HG03432 (cell line): Measurements from ENCODE around the gene AGRN.
"Not testable (repeated sequence)": the region's sequence is repeated elsewhere in the genome, so short reads cannot be mapped to it uniquely, and the experiment has no call there.

ENCODE experiments used
- ATAC-seq: cut with Tn5 transposase; IDR thresholded peaks from one replicate; pipeline ENCODE4 v1.9.1; 2021; ENCODE audit warnings: mild to moderate bottlenecking, moderate library complexity; ENCODE audit not compliant: unreplicated experiment

Gene AGRN

DNA sequence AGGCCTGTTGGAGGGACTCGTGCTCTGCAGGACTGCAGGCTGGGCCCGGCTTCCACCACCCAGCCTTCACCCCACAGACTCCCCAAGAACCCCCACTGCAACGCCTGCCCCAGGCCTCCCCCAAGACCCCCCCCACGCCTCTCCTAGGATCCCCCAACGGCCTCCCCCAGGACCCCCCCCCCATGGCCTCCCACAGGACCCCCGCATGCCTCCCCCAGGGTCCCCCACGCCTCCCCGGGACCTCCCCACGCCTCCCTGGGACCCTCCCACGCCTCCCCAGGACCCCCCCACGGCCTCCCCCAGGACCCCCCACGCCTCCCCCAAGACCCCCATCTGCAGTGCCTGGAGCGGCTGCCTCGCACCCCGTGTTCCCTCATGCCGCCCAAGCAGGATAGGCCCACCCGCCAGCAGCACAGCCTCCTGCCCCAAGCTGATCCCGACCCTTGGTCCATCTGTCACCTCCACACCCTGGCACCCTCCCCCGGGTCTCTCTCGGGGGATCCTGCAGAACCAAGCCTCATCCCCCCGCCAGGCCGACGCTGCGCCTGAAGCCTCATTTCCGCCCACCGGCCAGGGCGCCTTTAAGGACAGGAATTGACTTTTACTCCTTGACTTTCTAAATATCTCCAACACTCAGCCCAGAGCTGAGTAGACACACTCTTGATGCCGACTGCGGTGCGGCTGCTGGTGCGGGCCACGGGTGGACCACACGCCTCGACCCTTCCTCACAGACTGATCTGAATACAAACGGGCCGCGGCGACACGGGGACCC is 68.3 kb downstream of the AGRN start:
- ATAC-seq: no peak

- ATAC-seq: no peak
Measured at GRCh38 chr1:1088801-1089680, 69.1 kb downstream of the AGRN start.

- ATAC-seq: no peak
Measured at GRCh38 chr1:1089731-1090423, 70.0 kb downstream of the AGRN start.

DNA sequence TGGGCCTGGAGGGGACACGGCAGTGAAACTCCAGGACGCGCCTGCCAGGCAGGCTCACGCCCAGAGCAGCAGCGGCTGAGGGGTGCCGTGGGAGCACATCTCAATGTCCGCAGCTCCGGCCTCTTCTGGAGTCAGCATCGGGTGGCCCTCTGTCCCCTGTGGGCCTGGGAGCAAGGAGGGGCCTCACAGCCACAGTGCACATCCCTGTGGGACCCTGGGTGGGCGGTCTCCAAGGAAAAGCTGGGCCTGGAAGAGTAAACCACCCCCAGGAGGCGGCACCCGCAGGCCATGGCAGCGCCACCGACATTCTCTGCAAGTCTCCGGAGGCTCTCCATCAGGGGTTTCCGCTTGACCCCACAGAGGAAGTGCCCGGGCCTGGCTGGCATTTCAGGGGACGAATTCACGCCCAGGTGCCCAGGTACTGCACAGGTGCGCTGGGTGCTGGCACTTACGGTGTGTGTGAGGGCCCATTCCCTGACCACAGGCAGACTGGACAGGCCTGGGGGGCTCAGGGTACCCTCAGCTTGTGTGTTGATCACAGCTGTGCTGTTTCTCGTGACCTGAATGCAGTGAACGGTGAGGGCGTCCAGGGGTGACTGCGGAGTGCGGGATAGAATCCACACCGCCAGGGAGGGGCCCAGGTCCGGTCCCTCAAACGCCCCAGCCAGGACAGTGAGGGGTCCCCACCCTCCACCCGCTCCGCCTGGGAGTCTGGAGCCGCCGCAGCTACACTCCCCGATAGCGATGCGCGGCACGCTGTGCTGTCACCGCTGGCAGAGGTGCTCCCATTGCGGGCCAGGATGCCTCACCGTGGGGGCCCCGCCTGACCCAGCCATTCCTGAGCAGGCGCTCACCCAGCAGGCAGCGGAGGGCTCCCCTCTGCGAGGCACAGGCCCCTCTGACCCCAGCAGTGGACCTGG is 70.8 kb downstream of the AGRN start:
- ATAC-seq: no peak

GRCh38 chr1:1091344-1092148 is 71.6 kb downstream of the AGRN start:
- no peak for ATAC-seq

DNA sequence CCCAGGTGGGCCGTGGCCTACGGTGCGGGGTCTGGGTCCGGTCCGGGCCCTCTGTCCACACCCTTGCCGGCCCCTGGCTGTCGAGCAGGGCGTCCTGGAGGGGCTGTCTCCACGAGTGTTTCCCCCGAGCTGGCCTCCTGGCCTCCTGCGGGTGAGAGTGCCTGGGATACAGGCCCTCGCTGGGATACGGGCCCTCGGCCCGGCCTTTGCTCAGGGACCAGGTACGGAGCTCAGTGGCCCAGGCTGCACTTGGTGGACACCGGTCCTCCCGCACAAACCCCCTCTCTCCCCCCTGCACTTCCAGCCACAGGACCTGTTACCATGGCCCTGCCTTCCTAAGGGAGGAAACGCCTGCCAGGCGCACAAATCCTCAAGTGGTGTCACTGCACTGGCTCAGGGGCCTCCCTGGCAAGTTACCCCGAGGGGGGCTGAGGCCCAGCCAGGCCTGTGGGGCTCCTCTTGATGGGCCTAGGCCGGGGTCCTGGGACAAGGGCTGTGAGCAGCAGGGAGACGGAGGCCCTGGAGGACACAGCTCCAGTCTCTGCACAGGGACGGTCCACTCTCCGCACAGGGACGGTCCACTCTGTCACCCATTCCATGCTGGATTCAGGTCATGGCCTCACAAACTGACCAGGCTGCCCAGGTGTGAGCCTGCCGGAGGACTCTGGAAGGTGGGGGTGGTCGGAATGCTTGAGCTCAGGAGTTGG is 72.4 kb downstream of the AGRN start:
- ATAC-seq: no peak

- ATAC-seq: no peak
Measured at GRCh38 chr1:1092894-1093609, 73.1 kb downstream of the AGRN start.

DNA sequence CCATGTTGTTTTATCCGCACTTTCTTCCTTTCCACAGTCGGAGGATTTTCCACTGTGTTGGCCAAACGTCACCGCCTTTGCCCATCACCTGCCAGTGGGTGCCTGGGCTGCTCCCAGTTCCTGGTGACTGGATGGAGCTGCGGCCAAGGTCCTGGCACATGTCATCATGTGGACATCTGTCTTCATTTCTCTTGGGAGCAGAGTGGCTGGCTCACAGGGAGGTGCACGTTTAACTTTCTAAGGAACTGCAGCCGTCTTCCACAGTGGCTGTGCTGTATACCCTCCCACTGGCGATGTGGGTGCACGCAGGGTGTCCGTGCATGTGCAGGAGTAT is 73.7 kb downstream of the AGRN start:
- ATAC-seq: no peak

GRCh38 chr1:1094981-1095380 is 75.1 kb downstream of the AGRN start:
- no peak for ATAC-seq

DNA sequence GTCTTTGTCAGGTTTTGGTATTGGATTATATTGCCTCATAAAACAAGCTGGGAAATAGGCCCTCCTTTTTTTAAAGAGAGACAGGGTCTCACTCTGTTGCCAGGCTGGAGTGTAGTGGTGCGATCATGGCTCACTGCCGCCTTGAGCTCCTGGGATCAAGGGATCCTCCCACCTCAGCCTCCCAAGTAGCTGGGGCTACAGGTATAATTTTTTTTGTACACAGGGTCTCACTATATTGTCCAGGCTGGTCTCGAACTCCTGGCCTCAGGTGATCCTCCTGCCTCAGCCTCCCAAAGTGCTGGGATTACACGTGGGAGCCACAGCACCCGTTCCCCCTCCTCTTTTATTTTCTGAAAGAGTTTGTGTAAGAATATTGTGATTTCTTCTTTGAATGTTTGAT is 76.2 kb downstream of the AGRN start:
- ATAC-seq: not testable (repeated sequence)

DNA sequence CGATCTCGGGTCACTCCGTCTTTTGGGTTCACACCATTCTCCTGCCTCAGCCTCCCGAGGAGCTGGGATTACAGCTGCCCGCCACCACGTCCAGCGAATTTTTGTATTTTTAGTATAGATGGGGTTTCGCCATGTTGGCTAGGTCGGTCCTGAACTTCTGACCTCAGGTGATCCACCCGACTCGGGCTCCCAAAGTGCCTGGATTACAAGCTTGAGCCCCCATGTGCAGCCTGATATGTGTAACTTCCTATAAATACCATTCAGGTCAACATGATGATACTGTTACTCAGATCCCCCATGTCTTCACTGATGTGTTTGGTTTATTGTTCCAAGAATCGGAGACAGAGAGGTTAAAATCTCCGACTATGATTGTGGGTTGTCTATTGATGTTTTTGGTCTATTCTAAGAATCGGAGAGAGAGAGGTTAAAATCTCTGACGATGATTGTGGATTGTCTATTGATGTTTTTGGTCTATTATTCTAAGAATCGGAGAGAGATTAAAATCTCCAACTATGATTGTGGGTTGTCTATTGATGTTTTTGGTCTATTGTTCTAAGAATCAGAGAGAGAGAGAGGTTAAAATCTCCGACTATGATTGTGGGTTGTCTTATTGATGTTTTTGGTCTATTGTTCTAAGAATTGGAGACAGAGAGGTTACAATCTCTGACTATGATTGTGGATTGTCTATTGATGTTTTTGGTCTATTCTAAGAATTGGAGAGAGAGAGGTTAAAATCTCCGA is 78.9 kb downstream of the AGRN start:
- no peak for ATAC-seq

DNA sequence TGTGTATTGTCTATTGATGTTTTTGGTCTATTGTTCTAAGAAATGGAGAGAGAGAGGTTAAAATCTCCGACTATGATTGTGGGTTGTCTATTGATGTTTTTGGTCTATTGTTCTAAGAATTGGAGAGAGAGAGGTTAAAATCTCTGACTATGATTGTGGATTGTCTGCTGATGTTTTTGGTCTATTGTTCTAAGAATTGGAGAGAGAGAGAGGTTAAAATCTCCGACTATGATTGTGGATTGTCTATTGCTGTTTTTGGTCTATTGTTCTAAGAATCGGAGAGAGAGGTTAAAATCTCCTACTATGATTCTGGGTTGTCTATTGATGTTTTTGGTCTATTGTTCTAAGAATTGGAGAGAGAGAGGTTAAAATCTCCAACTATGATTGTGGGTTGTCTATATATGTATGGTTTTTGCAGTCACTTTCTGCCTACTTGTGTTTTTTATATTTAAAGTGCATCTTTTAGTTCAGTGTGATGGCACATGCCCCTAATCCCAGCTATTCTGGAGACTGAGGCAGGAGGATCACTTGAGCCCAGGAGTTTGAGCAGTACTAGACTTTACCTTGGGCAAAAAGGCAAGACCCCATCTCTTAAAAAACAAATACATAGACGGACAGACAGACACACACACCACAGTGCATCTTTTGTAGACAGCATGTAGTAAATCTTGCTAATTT is 79.7 kb downstream of the AGRN start:
- ATAC-seq: no peak

DNA sequence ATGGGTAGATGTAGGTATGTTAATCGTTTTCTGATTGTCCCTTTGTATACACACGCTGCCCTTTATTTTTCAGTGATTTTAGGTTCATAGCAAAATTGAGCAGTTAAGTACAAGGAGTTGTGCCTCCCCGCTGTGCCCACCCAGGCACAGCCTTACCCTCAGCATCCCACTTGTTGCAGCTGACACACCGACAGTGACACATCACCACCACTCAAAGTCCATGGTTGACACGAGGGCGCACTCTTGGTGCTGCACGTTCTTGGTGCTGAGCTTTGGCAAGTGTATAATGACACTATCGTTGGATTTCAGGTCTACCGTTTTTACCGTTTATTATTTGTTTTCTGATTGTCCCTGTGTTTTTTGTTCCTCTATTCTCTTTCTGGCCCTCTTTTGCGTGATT is 80.4 kb downstream of the AGRN start:
- ATAC-seq: no peak

DNA sequence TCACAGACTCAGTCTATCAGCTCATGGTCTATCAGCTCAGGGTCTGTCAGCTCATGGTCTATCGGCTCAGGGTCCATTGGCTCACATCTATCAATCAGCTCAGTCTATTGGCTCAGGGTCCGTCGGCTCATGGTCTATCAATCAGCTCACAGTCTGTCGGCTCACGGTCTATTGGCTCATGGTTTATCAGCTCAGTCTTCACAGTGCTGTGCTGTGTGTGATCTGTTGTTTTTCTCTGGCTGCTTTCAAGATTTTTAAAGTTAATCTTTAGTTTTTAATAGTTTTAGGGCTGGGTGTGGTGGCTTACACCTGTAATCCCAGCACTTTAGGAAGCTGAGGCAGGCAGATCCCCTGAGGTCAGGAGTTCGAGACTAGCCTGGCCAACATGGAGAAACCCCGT is 81.6 kb downstream of the AGRN start:
- ATAC-seq: no peak

GRCh38 chr1:1104152-1104551 is 84.2 kb downstream of the AGRN start:
- ATAC-seq: not testable (repeated sequence)
